WI38 (cell line): Measurements from ENCODE around the gene PKD1L1.

Experiments used
- H3K4me3 ChIP-seq: 2 replicates; pipeline ENCODE4 v1.5.1; 2011; ENCODE audit warnings: low read depth, mild to moderate bottlenecking, control low read depth, low read length
- TF ChIP-seq, protein P1 (sequence below): IDR thresholded peaks from 2 replicates; pipeline ENCODE4 v1.5.1; 2012; ENCODE audit warnings: low read depth, mild to moderate bottlenecking, control low read depth, low read length

The PKD1L1 gene

DNA sequence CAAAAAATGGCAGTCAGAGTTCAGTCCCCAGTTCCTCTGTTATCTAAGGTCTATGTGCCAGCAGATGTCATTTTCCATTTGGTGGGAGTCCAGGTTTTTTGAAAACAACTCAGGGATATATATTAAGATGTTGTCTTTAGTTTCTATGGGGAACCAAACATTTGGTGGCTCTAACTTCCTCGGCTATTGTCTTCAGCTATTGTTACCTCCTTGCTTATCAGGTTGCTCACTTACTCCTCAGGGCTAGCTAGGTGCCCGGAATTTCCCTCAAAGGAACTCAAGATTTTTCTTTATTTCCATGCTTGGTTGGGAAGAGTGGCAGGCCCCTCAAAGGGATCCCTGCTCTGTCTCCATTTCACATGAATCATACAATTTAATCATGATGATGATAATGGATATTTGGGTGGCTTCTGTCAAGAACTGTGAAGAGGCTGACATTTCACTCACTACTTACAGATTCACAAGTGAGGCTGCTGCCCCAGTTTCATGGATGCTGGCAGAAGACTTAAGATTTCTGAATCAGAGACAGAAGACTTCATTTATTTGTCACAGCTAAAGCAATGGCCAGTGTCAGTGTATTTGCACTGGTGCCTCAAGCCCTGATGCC, 182.8 kb downstream of the PKD1L1 start:
- TF ChIP-seq, protein P1, sequence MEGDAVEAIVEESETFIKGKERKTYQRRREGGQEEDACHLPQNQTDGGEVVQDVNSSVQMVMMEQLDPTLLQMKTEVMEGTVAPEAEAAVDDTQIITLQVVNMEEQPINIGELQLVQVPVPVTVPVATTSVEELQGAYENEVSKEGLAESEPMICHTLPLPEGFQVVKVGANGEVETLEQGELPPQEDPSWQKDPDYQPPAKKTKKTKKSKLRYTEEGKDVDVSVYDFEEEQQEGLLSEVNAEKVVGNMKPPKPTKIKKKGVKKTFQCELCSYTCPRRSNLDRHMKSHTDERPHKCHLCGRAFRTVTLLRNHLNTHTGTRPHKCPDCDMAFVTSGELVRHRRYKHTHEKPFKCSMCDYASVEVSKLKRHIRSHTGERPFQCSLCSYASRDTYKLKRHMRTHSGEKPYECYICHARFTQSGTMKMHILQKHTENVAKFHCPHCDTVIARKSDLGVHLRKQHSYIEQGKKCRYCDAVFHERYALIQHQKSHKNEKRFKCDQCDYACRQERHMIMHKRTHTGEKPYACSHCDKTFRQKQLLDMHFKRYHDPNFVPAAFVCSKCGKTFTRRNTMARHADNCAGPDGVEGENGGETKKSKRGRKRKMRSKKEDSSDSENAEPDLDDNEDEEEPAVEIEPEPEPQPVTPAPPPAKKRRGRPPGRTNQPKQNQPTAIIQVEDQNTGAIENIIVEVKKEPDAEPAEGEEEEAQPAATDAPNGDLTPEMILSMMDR: no peak
- H3K4me3 ChIP-seq: no peak overlapping the region

DNA sequence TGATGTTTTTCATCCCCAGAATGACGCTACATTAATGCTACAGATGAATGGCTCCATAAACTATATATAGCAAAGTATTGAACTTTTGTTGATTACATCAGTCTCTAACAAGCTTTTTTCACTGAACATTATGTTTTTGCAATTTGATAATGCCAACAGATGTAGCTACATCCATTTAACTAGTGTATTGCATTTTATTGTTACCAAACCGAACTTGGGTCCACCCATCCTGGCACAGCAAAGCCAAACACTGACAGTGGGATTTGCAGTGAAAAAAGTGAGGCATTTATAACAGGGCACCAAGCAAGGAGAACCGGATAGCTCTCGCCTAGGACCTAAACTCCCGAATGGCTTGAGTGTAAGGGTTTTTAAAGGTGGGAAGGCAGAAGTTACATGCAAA, 183.5 kb downstream of the PKD1L1 start:
- no peak overlapping the region for H3K4me3 ChIP-seq
- TF ChIP-seq, protein P1: no peak

DNA sequence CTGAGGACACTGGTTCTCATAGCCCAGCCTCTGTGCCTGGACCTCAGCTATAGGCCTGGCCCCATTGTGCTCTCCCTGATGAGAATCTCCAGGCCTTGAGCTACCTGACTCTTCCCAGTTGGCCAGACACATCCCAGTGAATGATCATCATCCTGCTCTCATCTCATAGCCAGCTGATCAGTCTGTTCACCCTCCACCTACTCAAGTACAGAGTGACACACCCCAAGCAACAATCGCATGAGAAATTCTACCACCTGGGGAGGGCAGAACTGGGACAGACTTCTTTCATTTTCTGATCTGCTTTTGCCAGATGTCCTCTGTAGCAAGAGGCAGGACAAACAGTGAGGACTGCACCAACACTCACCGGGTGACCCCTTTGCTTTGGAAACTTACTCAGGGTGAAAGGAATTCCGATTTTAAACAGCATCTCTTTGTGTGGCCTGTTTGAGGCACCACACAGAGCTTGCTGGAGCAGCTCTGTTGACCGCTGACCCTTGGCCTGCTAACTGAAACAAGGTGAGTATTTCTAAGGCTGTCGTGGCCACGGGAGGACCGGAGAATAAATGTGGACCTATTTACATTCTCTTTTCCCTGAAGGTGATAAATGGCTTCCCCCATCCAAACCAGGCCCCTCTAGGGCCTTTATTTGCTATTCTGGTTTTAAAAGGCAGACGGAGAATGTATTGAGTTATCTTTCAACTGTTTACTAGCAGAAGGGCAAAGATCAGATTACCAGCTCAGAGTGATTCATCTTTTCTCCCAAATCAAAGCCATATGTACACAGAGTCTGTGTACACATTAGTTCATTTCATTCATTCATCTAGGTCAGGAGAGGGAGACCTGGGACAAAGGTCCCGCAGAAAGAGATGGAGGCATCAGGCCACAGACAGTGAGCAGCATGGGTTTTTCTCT, 184.9 kb downstream of the PKD1L1 start:
- no peak overlapping the region for H3K4me3 ChIP-seq
- TF ChIP-seq, protein P1: no peak

DNA sequence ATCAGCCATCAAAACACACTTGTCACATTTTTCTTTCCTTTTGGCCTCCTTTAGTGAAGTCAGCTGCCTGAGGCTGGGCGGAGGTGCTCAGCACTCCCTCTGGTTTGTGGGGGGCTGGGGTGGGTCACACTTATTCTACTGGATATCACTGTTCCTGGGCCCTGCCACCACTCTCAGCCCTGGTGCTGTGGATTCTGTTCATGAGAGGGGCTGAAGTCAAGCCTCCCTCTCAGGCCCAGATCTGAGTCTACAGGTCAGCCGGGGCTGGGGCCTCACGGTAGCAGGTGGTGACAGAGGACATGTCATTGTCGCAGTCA, 185.6 kb downstream of the PKD1L1 start:
- TF ChIP-seq, protein P1: no peak
- no peak overlapping the region for H3K4me3 ChIP-seq

DNA sequence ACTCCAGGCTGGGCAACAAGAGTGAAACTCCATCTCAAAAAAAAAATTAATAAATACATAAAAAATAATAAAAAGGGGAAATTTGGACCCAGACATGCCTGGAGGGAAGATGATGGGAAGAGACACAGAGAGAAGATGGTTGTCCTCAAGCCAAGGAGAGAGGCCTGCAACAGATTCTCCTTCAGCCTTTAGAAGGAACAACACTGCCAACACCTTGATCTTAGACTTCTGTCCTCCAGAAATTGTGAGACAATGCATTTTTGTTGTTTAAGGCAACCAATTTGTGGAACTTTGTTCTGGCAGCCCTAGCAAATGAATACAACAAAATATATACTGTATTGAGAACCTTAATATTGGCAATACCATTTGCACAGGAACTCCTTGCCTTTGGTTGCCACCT, 186.1 kb downstream of the PKD1L1 start:
- no peak overlapping the region for H3K4me3 ChIP-seq
- TF ChIP-seq, protein P1: no peak

DNA sequence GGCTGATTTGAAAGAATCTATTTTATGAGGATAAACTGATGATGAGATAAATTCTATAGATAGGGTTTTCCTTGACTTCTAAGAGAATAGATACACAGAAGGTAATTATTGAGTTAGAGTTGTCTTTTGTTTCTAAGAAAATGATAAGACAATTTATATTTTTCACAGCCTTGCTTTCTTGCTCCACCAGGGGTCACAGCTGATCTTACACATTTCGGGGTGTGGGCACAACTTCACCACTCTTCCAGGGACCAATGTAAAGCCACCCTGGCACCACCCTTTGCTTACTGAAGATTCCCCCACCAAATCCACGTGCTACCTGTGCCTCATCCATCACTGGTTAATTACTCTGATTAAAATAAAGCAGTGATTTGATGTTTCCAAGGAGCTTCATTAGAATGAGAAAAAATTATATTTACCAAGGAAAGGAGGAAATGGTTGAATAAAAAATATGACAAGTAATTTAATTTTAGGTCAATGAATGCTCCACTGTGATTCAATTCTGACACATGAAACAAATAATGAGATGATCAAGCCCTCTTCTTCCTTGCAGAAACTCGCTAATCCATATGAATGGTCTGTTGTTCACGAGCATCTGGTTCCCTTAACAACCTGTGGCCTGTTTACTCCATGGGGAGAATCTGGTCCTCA, 189.1 kb downstream of the PKD1L1 start:
- no peak overlapping the region for H3K4me3 ChIP-seq
- TF ChIP-seq, protein P1: no peak

DNA sequence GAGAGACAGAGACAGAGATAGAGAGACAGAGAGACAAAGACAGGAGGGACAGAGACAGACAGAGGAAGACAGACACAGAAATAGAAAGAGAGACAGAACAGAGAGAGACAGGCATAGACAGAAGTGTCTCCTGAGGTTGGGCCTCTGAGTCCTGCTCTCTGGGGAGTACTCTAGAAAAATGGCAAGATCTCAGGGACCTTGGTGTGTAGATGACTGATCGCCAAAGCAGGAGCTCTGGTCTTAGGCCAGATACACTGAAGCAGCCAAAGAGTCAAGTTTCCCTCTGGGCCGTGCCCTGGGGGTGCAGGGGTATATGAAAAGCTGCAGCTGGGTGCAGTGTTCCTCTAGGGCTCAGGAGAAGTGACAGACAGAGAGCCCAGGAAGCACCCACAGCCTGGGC, 189.7 kb downstream of the PKD1L1 start:
- H3K4me3 ChIP-seq: no peak overlapping the region

More for the DNA sequence above, 189.7 kb downstream of the PKD1L1 start:
- TF ChIP-seq, protein P1: no peak
